ENCODE measurements around the gene GOLT1B.

GOLT1B gene

DNA sequence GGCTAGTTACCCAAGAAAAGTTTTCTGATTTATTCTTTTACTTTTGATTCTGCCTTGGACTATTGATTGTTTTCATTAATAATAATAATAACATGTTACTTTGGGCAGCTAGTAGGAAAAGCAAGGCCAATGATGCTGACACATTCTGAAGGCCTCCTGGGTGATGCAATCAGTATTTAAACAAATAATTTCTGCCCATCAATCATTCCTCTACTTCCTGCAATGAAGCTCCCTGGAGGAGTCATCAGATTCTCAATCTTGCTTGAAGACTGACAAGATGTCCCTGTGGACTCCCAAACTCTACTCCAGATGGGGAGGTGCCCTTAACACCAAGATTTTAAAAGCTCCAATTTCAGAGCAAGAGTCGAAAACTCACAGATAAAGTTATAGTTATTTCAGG lies 24.5 kb downstream of the GOLT1B start, which contains the start of gene SPX:
TSS of gene SPX (plus strand) at position 244 of the 400 bp plus-strand sequence. CDS start 177 bp downstream, outside the sequence.
- DNase-seq: no peak

DNA sequence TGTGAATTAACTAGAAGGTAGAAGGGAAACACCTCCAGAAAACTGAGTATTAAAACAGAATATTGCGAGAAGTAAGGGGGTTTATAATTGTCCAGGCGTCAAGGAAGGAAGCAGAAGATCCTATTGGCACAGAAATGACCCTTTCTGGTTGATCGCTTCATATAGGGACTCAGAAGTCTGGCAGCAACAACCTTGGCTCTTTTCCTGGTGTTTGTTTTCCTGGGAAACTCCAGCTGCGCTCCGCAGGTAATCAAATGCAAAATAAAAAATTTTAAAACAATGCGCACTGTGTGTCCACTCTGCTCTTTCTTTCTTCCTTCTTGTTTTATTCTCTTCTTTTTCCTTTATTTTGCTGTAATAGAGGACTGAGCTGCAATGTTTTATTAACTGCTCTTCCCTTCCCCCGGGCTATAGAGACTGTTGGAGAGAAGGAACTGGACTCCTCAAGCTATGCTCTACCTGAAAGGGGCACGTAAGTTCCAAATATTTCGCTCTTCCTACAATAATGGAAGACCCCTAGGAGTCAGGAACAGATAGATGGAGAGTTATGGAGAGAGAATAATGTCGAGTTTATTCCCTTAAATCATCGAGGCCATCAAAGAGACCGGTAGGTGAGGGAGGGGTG lies 25.2 kb downstream of the GOLT1B start:
- DNase-seq: no peak

DNA sequence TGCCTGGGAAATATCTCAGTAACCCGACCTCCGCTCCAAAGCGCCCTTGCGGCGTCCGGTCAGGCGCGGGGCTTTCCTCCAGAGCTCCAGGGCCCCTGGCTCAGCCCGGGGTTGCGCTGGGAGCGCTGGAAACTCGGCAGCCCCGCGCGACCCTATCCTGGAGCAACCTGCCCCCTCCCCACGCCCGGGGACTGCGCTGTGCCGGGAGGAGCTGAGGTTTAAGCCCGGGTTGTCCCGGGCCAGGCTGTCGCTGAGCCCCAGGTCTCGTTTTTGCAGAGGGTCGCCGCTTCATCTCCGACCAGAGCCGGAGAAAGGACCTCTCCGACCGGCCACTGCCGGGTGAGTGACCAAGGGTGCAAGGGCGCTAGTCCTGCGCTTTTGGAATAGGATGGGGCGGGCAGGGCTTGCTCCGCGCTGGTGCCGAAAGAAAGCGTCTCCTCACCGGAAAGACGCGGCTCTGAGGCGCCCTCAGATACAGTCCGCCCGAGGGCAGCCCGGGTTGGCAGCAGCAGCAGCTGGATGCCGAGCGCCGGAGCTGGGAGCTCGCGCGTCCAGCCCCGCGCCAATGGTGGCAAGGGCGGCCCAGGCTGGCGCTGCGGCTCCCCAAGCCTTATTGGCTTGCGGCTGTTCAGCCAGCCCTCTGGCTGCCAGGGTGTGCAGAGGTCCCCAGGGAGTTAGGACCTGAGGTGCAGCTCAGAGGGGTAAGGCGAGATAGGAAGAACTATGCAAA lies 26.0 kb downstream of the GOLT1B start:
- DNase-seq: peak; percentile 3

DNA sequence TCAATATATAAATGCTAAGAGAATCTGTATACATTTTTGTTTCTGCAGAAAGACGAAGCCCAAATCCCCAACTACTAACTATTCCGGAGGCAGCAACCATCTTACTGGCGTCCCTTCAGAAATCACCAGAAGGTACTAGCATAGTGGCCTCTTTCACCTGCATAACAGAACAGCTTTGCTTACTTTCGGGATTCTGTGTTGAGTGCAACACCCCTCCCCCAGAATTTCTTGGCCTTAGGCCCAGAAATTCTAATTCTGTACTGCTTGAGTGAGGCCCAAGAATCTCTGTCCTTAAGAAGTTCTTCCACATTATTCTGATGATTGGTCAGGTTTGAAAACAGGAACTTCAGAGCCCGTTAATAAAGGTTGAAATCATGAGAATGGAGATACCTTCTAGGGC lies 27.4 kb downstream of the GOLT1B start:
- DNase-seq: no peak

DNA sequence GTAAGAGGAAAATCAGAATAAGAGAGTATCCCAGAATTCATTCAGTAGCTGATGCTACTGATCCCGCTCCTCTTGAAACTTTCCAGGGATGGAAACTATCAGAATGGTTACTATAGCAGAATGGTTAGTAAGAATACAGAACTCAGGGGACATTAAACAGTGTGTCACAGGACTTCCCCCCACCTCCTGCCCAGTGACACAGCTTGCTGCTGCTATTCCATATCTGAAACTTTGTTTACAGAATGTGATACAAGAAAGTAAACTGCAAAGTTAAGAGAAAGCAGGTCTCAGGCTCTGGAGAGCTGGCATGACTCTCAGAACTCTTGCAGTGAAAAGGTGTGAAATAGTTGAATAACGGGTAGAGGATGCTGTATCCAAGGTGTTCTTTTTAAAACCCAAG lies 27.9 kb downstream of the GOLT1B start:
- no peak for DNase-seq

DNA sequence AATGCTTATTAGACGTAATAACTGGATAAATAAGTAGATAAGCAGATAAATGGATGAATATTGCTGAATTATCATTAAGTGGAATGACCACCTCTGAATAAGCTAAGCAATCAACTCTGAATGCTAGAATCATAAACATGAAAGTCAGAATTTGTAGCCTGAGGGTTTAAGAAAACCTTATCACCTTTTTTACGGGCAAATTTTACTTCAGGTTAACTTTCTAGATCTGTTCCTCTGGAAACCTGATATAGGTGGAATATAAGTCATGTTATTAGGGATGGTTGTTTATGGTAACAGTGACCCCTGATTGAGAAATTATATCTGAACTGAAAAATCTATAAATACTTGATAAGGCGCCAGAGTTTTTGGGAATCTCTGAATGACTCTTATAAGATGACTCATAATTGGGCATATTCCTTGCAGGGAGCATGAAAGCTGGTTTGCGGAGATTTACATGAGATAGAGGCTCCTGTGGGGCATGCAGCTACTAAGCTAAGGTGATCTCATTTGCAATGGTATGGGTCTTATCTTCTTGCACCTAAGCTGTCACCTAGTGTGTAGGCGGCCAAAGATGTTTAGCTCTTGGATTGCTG lies 36.6 kb downstream of the GOLT1B start:
- no peak for DNase-seq

DNA sequence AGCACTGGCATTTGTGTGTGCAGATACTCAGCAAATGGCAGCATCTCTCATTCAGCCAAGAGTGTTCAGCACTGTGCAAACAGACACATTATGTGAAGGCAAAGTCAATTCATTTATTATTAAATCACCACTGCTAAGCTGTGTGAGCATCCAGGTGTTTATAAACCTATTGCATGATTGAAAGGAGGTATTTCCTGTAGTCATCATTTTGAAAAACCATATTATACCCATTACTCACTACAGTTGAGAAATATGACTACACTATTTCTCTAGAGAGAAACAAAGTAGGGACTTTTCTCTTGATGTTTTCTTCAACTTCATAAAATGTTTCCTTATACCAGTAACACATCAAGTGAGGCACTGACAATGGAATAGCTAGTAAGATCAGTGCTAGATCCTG lies 38.2 kb downstream of the GOLT1B start:
- DNase-seq: no peak

DNA sequence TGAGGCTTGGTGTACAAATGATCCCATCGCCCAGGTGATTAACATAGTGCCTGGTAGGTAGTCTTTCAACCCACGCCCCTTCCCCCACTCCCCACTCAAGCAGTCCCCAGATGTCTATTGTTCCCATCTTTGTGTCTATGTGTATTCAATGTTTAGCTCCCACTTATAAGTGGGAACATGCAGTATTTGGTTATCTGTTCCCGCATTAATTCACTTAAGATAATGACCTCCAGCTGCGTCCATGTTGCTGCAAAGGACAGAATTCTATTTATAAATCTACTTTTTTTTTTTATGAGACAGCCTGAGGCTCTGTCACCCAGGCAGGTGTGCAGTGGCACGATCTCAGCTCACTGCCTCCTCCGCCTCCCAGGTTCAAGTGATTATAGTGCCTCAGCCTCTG lies 40.2 kb downstream of the GOLT1B start:
- DNase-seq: no peak

DNA sequence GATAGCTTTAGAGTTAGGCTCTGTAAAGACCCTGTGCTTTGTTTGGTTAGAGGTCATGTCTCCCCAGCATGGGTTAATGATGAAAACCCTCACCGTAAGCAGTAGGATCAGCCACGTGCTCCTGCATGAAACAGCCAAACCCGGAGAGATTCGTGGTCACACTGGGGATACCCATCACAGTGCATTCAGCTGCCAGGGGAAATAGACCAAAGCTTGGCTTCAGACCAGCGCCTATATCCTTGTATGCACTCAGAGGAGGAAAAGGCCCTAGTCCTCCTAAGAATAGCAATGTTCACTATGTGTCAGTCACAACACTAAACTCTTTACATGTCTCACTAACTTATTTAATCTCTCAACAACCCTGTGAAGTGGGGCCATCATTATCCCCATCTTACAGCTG lies 40.8 kb downstream of the GOLT1B start:
- DNase-seq: no peak

DNA sequence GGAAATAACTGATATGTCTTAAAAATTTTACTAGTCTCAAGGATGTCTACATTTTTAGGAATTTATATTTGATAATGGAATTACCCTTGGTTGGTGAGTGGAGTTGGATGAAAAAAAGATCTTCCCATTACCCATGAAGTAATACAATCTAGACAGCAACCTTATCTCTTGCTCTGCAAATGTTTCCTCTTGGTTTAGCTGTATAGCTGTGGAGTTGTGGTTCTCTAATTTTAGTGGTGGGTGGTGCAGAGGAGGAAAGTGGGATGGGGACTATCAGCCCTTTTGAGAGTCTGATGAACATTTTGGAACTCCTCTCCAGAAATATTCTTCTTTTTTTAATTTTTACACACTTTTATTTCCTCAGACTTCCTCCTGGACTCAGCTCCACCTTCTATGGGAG lies 41.6 kb downstream of the GOLT1B start:
- DNase-seq: no peak

DNA sequence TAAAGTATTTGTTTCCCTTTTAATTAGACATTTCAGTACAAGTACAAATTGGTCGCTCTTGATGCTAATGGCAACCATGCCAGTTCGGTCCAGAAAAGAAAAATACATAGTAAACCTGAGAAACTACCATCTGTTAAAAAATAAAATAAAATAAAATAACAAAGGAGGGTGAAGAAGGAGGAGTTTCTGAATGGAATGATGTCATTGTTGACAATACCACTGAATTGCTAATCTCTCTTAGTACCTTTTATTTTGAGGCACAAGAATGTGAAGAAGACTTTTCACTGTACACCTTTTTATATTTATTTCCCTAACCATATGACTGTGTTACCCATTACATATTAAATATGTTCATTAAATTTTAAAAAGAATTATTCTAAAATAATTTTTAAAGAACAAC lies 44.0 kb downstream of the GOLT1B start:
- DNase-seq: no peak

DNA sequence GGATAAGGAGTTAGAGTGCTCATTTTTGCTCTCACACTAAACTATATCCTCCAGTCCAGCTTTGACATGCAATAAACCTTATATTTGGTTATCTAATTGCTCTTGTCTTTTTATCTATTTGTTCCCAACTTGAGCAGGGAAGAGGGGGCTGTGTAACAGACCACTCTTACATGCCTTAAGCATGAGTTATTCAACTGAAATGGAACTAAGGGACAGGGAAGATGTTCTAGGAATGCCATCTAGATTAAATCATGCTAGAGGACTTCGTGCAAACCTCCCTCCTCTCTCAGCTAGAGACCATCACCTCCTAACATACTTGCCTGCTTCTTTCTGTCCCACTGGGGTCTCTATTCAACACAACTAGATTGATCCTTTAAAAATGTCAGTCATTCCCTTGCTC lies 45.1 kb downstream of the GOLT1B start:
- no peak for DNase-seq

DNA sequence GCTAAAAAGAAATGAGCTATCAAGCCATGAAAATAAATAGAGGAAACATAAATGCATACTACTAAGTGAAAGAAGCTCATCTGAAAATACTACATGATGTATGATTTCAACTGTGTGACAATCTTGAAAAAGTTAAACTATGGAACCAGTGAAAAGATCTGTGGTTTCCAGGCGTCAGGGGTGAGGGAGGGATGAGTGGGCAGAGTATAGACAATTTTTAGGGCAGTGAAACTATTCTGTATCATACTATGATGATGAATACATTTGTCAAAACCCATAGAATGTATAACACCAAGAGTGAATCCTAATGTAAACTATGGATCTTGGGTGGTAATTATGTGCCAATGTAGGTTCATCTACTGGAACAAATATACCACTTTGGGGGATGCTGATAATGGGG lies 45.8 kb downstream of the GOLT1B start:
- no peak for DNase-seq

DNA sequence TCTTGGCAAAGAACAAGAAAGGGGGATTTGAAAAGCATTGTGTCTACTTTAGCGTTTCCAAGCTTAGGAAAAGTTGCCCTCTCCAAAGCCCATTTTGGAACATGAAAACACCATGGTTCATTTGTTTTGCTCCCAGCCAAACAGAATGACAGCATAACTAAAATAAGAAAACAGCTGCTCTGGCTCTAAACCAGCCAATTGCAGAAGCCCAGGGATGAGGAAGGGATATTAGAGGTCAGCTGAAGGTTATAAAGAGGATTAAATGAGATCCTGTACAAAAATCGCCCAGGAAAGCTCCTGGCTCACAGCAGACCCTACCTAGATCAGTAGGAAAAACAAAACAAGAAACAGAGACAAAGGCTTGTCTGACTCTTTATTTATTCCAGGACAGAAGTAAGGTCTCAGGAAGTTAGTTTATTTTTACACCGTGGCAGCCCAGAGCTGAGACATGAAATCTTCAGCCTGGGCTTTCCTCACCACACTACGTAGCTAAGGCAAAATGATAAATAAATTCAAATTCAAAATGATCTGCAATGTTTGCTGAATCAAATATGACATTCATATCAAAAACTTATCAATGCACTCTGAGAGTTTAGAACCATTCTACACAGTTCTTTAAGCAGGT lies 50.4 kb downstream of the GOLT1B start:
- DNase-seq: no peak

DNA sequence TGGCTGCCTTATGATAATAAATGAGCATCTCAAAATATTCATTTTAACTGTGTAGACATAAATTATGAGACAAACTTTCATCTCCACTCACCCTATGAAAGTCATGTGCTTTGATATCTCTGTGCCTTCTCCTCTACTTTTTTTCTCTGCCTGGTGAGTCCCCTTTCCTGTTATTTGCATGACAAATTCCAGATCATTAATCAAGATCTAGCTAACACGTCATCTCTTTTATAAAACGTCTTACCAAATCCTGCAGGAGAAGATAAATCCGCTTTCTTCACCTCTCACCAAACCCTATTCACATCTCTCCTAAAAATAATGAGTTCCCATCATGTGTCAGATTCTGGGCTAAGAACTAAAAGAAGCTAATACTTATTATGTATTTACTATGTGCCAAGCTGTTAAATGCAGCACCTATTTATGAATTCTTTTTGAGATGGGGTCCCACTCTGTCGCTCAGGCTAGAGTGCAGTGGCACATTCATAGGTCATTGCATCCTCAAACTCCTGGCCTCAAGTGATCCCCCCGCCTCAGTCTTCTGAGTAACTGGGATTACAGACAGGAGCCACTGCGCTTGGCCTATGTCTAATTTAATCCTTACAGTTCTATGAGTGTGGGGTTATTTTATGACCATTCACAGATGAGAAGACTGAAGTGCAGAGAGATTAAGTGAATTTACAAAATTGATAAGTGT lies 51.2 kb downstream of the GOLT1B start:
- DNase-seq: no peak

DNA sequence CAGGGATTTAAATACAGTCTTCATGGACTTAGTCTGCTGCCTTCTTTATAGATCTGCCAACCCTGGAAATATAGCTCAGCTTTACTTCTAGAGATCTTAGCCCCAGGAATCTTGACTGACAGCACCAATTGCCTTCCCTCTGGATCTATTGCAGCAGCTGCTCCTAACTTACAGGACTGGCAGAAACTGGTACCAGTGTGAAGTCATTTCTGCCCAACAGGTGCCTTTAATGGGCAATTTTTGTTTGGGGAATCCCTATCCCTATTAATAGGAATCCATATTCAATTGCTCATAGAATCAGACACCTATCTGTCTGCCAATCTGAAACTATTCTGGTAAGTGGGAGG lies 51.7 kb downstream of the GOLT1B start:
- DNase-seq: no peak

DNA sequence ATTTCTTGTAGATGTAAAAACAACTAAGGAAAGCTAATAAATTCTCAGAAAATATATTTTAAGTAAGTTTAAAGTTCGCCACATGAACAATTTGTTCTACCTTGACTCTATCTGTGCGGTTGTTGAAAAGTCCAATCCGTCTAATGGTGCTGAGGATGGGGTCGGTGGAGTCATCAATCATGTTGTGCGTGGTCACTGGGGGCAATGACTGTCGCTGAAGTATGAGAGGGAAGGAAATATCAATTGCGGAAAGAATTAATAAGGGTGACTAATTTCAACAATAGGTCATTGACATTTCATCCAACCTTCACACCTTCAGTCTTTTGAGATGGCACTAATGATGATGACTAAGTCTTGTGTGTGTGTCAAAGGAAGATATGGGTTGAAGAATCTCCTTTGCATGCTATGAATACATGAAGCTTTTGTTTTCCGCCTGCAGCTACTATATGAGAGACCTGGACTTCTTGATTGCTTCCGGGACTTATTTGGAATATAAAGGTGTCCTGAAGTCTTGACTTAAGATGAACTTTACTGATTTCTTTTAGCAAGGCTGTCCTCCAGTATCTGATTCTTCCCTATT lies 56.6 kb downstream of the GOLT1B start:
- no peak for DNase-seq

DNA sequence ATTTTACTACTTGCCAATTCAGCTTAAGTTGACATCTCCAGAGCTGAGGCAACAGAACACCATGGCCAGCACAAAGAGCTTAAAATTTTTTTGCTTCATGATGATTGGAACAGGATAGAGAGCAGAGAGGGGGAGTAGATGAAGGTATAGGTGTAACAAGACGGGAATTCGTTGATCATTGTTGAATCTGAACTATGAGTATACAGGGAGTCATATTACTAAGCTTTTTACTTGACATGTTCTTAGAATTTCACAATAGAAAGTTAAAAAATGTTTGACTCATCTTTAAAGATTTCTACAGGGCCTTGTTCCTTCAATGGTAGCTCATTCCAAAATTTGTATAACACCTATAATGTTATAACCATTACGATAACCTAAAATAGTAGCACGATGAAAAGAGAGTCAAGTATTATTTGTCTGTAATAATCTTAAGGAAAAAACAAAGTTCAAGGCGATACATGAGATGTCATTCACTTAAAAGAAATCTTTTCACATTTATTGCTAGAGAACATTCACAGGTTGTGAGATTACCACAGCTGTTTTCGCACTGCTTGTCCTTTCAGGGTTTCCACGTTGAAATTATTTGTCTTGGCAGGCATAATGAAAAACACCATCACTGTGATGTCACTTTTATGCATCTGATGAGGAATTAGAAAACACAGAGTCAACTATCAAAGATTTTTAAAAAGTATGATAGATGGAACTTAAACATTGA lies 58.4 kb downstream of the GOLT1B start:
- no peak for DNase-seq

DNA sequence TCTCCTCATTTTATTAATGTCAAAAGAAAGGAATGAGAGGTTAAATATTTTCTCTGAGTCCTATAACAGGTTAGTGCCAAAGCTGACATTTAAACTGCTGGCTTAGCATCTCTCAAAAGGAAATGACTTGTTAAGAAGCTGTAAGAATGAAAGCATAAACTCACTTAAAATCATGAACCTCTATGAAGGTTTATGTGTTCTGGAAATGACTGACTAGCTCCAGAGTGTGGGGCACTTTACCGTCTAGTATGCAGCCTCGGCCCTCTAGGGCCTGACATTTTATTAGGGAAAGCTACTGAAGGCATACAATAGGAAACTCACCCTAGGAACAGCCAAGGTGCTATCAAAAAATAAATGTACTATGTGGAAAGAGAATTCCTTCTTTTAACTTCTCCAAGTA lies 59.6 kb downstream of the GOLT1B start:
- no peak for DNase-seq

DNA sequence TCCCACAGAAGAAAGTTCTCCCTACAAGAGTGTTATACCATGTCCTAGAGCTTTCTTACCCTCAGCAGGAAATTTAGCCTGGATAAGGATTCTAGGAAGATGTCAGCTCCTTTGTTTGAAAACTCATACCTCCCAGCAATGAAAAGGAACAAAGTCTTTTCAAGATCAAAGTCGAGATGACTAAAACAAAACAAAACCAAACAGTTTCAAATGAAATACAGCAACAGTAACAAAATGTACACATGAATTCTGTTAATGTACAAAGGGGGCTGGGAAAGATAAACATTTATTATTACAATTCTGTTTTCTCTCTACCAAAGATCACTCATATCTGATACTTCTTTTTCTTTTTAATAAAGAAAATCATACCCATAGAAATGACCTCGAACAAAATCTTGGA lies 61.3 kb downstream of the GOLT1B start:
- no peak for DNase-seq

DNA sequence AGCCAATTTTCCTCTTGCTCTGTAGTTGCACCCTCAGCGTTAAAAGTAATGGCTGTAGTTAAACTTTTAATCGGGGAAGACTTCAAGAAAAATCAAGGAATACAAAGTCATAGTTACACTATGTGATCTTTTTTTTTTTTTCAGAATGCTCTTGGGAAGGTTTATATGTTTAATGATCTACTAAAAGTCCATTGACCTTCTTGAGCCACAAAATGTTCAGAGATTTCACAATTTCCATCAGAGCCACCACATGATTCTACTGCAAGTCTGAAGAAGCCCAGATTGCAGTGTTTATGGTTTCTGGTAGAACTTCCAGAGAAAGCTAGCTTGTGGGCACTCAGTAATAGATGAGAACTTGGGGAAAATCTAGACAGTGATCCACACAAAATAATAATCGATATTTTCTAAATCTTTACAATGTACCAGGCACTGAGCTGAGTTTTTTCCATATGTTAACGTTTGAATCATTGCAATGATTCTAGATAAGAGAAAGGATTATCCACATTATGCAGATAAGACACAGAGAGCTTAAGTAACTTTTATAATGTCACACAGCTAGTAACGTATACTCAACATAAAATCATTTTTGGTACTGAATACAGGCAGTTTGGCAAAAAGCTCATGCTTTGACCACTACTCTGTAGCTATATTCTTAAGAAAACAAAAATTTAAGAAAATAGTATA lies 64.8 kb downstream of the GOLT1B start:
- DNase-seq: no peak

DNA sequence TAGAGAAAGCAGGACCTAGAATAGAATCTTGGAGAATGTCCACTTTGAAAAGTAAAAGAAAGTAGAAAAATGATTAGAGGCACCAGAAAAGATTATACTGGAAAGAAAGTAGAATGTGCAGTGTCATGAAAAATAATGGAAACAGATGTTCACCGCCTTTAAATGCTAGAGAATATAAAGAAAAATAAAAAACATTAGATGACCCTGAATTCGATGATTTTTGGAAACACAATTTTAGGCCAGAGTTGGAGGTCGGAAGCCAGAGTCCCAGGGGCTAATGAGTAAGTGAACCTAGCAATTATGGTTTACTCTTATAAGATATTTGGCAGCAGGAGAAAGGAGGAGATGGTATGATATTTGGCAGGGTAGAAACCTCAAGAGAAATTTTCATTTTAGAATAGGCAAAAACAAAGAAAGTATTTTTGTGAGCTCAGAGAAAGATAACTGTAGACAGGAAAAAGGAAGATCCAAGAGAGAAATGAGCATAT lies 65.4 kb downstream of the GOLT1B start:
- DNase-seq: no peak
